Measurements from ENCODE around the gene ZNF428.
"Not testable (repeated sequence)": the region's sequence is repeated elsewhere in the genome, so short reads cannot be mapped to it uniquely, and the experiment has no call there.

ZNF428 gene

GRCh38 chr19:43619262-43620060 is at the start of gene ZNF428:
Gene ZNF428 (minus strand): TSS chr19:43619629. CDS start chr19:43614304, 5,325 bp downstream.
- DNase-seq = peak; percentile 87

DNA sequence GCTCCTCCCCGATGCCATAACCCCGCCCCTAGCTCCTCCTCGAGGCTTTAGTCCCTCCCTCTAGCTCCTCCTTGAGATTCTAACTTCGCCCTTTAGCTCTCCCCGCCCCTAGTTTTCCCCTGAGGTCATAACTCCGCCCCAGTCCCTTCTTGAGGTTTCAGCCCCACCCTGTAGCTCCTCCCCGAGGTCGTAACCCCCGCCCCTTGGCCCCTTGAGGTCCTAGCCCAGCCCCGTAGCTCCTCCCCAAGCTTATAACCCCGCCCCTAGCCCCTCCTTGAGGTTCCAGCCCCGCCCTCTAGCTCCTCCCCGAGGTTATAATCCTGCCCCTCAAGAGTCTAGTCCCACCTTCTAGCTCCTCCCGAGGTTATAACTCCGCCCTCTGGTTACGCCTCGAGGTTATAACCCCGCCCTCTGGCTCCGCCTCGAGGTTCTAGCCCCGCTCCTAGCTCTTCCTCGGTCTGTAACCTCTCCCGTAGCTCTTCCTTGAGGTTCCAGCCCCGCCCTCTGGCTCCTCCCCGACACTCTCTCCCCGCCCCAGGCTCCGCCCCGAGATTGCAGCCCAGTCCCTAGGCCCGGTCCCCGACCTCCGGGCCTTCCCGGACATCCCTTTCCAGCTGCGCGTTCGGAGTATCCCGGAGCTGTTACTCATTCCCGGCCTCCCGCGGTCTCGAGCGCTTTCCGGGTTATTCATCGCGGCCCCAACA is 49.1 kb upstream of the ZNF428 start:
- peak; percentile 99 for DNase-seq

- DNase-seq = no peak
Observed at GRCh38 chr19:43667876-43668405, 48.5 kb upstream of the ZNF428 start.

GRCh38 chr19:43667126-43667875 is 47.9 kb upstream of the ZNF428 start:
- DNase-seq = no peak

- DNase-seq = no peak
Observed at GRCh38 chr19:43664018-43664417, 44.6 kb upstream of the ZNF428 start.

DNA sequence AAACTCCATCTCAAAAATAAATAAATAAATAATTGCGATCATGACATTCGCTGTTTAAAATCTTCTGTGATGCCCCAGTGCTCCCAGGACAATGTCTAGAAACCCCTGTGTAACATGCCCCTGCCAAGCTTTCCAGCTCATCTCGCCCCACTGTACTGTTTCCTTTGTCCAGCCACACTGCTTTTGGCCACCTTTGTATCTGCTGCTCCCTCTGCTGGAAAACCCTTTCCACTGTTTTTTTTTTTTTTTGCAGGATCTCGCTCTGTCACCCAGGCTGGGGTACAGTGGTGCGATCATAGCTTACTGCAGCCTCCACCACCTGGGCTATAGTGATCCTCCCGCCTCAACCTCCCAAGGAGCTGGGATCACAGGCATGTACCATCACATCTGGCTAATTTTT is 43.1 kb upstream of the ZNF428 start:
- DNase-seq = no peak

GRCh38 chr19:43660971-43661360 is 41.5 kb upstream of the ZNF428 start:
- DNase-seq = no peak

GRCh38 chr19:43660301-43660970 is 41.0 kb upstream of the ZNF428 start:
- no peak for DNase-seq

GRCh38 chr19:43658494-43658893 is 39.1 kb upstream of the ZNF428 start:
- DNase-seq = no peak

GRCh38 chr19:43658001-43658400 is 38.6 kb upstream of the ZNF428 start:
- no peak for DNase-seq

DNA sequence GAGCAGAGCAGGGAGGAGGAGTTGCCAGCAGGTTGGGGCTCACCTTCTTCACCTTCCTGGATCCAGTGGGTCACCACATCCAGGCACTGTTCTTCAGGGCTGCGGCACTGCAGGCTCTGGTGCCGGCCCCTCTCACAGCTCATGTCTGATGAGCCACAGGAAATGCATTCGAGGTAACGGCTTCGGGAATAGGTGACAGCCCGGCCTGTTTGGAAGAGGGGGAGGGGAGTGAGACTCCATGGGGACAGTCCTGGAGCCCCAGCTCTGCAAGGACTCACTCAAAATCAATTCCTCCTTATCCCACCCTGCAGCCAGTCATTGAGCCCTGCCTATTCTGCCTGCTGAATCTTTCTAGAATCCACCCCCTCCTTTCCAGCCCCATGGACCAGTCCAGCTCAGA is 37.0 kb upstream of the ZNF428 start:
- DNase-seq = no peak

- no peak for DNase-seq
Observed at GRCh38 chr19:43652546-43652874, 33.1 kb upstream of the ZNF428 start.

GRCh38 chr19:43651758-43652545 is 32.5 kb upstream of the ZNF428 start:
- DNase-seq = peak; percentile 64

DNA sequence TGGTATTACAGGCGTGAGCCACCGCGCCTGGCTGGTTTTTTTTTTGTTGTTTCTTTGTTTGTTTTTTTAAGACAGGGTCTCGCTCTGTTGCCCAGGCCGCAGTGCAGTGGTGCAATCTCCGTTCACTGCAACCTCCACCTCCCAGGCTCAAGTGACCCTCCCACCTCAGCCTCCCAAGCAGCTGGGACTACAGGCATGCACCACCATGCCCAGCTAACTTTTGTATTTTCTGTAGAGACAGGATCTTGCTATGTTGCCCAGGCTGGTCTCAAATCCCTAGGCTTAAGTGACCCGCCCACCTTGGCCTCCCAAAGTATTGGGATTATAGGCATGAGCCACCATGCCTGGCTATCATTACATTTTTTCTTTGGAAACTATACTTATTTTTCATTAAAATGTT is 30.8 kb upstream of the ZNF428 start:
- not testable (repeated sequence) for DNase-seq

DNA sequence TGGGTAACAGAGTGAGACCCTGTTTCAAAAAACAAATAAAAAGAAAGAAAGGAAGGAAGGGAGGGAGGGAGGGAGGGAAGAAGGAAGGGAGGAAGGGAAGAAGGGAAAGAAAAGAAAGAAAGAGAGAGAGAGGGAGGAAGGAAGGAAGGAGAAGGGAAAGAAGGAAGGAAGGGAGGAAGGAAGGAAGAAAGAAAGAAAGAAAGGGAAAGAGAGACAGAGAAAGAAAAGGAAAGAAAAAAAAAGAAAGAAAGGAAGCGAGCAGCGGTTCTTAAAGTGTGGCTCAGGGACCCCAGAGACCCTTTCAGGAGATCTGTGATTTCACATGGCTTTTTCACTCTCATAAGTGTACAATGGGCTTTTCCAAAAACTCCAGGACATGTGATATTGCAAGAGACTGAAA is 30.1 kb upstream of the ZNF428 start:
- no peak for DNase-seq

DNA sequence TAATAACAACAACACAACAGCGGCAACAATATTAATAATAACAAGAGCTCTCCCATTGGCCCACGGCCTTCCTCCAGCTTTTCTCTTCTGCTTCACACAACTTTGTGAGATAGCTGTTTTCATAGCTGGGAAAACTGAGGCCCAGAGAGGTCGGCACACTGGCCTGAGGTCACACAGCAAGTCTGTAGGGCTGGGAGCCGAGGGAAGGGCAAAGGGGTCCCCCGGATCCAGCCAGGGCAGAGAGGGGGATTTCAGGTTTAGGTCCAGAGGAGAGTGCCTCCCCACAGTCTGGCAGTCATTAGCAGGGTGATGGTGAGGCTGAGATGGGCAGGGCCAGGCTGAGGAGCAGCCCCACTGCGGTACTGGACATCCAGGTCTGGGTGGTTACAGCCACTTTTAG is 29.2 kb upstream of the ZNF428 start:
- DNase-seq = no peak

DNA sequence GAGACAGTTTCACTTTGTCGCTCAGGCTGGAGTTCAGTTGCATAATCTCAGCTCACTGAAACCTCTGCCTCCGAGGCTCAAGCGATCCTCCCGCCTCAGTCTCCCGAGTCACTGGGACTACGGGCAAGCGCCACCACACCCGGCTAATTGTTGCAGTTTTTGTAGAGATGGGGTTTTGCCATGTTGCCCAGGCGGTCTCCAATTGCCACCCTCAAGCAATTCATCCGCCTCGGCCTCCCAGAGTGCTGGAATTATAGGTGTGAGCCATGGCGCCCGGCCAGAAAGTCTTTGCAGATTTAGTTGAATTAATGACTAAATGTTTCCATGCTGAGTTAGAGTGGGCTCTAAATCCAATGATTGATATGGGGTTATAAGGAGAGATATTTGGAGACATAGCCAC is 24.8 kb upstream of the ZNF428 start:
- no peak for DNase-seq

DNA sequence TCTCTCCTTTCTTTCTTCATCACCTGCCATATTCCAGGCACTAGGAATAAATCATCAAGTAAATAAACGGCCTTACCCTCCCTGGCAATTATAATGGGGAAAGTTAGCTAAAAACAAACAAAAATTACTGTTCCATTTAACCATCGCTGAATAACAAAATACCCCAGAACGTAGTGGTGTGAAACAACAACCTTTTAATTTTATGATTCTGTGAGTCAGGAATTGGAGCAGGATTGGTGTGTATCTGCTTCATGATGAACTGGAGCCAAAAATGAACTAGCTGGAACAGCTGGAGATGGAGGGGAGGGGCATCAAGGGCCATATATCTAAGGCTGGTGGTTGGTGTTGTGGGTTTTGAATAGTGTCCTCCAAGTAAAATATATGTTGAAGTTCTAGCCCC is 23.9 kb upstream of the ZNF428 start:
- no peak for DNase-seq

- DNase-seq = no peak
Observed at GRCh38 chr19:43642531-43642930, 23.1 kb upstream of the ZNF428 start.

DNA sequence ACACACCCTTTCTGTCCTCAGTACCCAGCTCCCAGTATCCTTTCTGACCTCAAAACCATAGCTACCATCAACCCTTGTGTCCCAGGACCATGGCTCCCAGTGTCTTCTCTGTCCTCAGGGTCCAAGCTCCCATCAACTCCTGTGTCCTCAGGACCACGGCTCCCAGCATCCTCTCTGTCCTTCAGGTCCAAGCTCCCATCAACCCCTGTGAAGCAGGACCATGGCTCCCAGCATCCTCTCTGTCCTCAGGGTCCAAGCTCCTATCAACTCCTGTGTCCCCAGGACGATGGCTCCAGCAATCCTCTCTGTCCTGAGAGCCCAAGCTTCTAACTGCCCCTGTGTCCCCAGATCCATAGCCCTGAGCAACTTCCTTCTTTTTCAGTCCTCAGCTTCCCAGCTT is 21.9 kb upstream of the ZNF428 start:
- DNase-seq = no peak

- no peak for DNase-seq
Observed at GRCh38 chr19:43640424-43640757, 21.0 kb upstream of the ZNF428 start.

Data from stimulated activated CD8-positive, alpha-beta memory T cell treated with anti-CD3 and anti-CD28 coated beads, Interleukin-4, amount 100 ng/mL, for 48 hours (primary cell).